Stimulated activated CD4-positive, alpha-beta T cell treated with anti-CD3 and anti-CD28 coated beads, Interleukin-2, amount 100 ng/mL, for 4 hours (primary cell): ENCODE results near the gene VCX.
"Not testable (repeated sequence)": the region's sequence is repeated elsewhere in the genome, so short reads cannot be mapped to it uniquely, and the experiment has no call there.

Experiments
- DNase-seq: peaks from one replicate; pipeline ENCODE4 v3.0.0-alpha.2; 2020; ENCODE audit warnings: low read depth

VCX gene

DNA sequence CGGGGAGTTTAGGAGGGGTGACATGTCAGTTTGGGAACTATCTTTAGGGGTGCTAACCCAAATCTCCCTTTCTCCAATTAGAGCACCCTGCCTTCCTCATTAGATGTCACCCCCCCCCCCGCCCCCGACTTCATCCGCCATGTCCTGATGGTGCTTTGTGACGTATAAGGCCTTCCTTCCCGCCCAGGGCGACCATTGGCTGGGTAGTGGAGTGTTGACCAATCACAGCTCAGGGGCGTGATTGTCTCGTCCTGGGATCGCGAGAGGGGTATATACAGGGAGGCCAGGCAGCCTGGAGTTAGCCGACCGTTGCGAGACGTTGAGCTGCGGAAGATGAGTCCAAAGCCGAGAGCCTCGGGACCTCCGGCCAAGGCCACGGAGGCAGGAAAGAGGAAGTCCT lies at the start of gene VCX:
TSS of gene VCX (plus strand) at position 301 of the 400 bp plus-strand sequence. CDS start at position 334, 33 bp downstream.
- not testable (repeated sequence) for DNase-seq

DNA sequence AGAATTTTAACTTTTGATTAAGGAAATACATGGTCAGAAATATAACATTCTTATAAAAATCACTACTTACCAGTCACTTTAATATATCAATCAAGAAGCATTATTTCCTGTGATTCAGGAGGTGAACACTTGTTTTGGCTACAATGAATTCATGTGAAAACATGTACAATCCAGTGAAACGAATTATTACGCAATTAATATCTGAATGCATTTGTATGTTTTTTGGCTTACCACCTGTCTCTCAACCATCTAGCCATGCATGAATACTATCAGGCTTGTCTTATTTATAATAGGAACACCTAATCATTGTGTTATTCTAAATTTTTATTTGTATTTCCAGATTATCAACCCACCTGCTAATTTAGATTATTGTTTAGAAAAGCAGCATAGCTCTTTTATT lies 44.6 kb upstream of the VCX start:
- no peak for DNase-seq

DNA sequence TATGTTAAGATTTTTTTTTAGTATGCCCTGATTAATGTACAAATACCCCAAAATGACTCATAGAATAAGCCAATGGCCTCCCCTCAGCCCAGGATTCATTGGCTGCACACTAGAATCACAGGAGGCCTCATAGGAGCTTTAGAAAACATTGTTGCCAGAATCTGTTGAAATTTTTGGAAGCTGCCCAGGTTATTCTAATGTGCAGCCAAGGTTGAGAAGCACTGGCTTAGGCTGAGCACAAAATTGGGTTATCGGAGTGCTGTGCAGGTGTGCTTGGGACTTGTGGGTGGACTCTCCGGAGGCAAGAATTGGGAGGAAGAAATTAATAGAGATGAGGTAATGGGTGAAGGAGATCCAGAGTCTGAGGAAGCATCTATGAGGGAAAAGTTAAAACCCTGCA lies 41.3 kb upstream of the VCX start:
- DNase-seq = no peak

DNA sequence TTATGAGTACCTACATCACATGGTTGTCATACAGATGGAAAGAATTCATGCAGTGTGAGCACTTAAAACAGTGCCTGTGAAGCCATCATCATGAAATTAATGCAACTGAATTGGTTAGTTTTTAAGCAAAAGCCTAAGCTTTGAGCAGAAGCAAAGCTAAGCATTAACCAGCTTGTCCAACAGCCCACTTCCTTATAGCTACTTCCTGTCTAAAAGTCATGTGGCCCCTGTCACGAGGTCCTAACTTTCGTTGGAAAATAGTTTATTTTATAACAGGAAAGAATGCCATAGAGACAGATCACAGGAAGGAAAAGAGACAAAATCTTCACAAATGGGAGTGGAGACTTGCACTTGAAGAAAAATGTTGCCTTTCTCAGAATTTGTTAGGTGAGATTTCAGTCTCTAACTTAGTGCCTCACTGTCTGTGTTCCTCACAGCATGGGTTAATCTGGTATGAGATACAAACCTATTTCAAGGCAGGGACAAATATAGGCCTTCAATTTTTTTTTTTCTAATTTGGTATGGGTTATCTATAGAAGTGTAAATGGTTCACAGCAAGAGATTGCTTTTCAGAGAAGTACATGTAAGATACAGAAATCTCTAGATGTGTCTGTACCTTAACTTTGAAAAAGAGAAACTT lies 27.7 kb upstream of the VCX start:
- DNase-seq = no peak

DNA sequence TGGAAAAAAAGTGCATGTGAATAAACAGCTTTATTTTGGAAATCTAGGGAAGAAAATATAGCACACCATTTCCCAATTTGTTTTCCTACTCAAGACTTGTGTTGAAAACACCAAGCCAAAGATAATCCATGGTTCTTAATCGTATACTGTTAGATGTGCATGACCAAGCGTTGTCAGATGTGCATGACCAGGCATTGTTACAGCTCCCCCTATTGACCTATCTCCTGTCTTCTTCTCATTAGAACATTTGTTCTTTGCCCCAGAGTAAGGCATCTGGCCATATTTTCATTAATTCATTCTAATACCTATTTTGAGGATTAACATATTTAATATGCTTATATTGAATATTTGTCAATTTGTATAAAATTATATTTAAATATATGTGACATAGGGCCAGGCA lies 14.4 kb upstream of the VCX start:
- DNase-seq = no peak

DNA sequence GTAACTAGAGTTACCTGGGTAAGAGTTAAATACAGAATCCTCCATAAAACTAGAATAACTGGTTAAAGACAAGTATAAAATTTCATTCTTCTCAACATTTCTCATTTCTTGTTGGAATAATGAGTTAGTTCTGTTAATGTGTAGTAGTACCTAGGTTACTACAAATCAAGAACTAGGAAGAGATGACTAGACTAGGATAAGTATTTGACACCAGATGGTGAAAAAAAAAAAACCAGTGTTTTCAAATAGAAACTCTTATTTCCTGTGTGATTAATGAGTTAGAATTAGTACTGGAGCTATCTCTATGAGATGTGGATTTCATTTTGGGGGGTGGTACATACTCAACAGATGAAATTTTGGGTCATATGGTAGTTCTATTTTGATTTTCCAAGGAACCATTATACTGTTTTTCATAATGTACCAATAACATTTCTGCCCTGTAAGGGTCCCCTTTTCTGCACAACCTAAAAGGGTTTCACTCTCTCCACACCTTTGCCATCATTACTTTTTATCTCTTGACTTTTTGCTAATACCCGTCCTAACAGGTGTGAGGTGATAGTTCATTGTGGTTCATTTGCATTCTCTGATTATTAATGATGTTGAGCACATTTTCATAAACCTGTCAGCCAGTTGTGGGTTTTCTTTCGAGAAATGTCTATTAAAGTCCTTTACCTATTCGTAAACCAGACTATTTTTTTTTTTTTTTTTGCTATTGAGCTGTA lies 1.7 kb upstream of the VCX start:
- no peak for DNase-seq

DNA sequence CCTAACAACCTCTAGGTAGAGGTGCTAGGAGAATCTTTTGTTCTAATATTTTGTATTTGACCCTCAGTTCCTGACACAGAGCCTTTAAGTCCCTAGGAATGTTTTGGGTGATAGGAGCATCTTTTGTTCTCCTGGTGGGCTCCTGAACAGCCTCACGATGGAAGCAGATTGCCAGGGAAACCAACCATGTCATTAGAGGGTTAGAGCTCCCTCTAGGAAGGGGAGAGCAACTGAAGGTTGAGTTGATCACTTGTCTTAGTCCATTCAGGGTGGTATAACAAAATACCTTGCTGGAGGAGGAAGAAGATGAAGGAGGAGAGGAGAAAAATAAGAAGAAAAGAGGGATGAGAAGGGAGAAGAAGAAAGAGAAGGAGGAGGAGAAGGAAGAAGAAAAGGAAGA lies 9.2 kb downstream of the VCX start:
- DNase-seq = no peak

DNA sequence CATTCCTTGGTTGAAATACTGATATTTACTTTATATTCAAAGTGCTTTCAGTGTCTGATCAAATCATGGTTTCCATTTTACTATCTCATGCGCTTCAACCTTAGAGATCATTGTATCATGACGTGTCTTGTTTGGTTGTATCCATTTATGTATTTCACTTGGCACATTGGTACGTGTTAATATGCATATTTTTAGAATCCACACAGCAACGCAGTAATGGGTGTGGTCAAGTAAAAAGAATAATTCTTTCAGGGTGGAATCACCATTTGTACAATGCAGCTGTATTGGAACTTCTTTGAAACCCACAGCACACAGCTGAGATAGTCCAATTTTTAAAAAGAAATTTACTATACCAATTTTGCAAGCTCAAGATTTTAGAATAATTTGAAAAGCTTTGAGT lies 29.1 kb downstream of the VCX start:
- no peak for DNase-seq

DNA sequence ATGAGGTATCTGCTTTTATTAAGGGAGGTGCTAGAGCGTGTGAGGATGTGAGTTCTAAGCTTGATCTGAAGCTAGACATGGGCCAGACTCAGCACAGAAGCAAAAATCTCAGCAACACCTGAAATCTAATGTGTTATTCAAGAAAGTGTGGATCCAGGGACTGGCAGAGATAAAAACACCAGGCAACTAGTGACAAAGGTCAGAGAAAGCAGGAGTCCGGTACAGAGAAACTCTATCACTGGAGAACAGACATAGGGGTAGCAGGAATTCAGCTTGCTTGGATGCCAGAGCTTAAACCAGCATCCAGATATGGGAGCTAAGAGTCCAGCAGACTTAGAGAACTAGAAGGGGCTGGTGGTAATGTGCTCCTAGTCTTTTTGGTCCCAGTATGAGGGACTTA lies 34.0 kb downstream of the VCX start:
- DNase-seq = no peak

DNA sequence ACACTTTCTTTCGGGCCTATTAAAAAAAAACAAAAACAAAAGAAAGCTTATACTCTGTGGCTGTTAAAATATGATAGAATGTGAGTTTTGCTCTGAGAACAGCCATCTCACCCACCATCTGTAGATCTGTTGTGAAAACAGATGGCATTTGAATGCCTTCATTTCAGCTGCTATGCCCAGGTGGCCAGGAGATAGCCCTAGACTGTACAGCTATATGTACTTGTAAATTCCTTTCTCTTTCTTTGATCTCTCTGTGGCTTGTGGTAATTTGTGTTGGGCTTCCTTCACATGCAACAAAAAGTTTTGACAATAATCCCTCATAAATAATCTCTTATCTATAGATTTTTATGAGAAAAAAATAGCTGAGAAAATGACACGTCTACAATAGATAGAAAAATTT lies 46.2 kb downstream of the VCX start:
- DNase-seq = no peak

DNA sequence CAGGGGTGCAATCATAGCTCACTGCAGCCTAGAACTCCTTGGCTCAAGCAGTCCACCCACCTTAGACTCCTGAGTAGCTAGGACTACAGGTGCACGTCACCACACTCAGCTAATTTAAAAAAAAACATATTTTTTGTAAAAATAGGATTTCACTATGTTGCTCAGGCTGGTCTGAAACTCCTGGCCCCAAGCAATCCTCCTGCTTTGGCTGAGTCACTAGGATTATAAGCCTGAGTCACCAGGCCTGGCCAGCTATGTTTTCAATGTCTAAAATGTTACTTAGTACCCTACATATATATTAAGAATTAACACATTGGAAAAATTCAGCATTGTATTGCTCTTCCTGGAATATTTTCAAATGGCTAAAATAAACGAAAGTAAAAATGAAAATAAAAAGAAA lies 46.7 kb downstream of the VCX start:
- no peak for DNase-seq

DNA sequence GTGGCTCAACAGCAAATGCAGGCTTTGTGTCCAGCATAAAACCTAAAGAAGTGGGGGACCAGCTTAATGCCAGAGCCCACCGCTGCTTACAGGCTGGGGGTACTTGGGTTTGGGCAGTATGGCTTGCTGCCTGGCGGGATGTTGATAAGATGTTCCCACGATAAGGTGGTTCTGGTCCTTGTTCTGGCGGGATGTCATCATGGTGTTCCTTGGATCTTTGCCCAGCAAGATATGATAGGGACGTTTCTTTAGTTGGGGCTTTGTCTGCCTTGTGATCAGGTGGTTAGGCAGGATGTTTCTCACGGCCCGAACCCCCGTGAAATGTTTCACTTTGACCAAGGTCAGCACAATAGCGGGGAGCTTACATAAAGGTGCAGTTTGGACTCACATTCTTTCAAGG lies 49.0 kb downstream of the VCX start:
- DNase-seq = no peak
